Measurements from ENCODE around the gene ZCCHC8. TPM values are rescaled to one million over a fixed set of nuclear protein-coding genes. Genes with fewer than 3 reads are reported as not detected.

Gene ZCCHC8
- 10 to 100 TPM; 13.4 to 34.1 (median 22.2) TPM for total RNA-seq

DNA sequence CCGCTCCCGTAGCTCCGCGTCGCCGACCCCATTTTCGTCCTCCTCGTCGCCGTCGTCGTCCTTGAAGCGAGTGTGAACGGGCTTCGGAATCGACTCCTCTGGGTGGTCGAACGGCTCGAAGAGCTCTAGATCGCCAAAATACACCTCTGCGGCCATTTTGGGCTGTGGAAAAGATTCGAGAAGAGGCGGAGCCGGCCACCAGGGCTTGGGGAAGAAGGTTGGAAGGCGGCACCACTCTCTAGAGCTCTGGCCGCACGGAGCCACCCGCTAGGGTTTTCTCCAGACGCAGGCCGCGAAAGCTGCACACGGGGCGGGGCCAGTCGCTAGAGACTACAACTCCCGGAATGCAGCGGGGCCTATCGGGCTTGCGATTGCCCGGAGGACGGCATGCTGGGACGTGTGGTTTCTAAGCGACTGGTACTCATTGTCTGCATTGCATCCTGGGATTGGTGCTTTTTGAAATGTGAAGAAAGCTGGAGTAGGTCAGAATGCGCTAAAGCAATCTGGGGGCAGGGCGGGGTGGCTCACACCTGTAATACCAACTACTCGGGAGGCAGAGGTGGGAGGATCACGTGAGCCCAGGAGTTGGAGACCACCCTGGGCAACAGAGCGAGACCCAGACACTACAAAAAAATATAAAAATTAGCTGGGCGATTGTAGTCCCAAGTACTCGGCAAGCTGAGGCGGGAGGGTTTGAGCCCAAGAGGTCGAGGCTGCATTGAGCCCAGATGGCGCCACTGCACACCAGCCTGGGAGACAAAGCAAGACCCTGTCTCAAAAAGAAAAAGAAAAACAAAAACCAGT lies at the start of gene ZCCHC8:
TSS of gene ZCCHC8 (minus strand) at position 248 of the 804 bp plus-strand sequence. CDS start at position 156, 92 bp downstream.
- in situ Hi-C loops (cut with MboI; ENCODE audit: low pct_unique_long_range_greater_than_20kb in 2 of 9, low sequenced_read_pairs in 9 of 9, unreplicated experiment in 9 of 9), result no loop called here
- Histone ChIP-seq H3K4me1 (replicated peaks in 1 of 2) (peaks cover 6 to 14% of the 10 kb centered on the region in 2 donors), H3K4me3 (peak within 1 kb of the TSS; percentile 47 to 90 (median 66)), H3K27ac (peak within 1 kb of the TSS; percentile 86 to 97)
- 0 to 35% (median 9%) methylated on average over 1 to 29 of the region's 52 CpGs; no CpG with 5 or more reads in 3 of the 10 experiments for WGBS, 10 experiments
- ATAC-seq (replicated peaks in 6 of 8), result peak; percentile 90 to 97 (median 96)

DNA sequence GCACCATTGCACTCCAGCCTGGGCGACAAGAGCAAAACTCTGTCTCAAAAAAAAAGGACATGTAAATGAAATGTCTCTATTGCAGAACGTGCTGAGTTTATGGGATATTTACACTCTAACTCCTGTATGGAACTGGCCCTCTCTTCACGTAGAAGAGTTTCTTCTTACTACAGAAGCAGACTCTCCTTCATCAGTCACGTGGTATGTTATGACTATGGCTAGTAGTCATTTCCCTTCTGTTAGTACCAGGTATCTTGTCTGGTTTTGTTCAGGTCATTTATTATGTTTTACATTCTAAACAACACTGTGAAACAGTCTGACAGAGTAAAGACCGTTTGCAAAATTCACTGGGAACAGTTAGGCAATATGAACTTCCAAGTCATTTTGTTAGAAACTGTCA lies 46.6 kb upstream of the ZCCHC8 start:
- no peak for ATAC-seq (replicated peaks in 6 of 8)
- in situ Hi-C loops (cut with MboI; ENCODE audit: low pct_unique_long_range_greater_than_20kb in 2 of 9, low sequenced_read_pairs in 9 of 9, unreplicated experiment in 9 of 9), result no loop called here
- H3K4me1 ChIP-seq (replicated peaks in 1 of 2), result no peaks in the 10 kb centered on the region
- WGBS, 10 experiments, result 64 to 100% (median 82%) methylated on average over 1 to 5 of the region's 5 CpGs
- H3K27ac ChIP-seq, result no peak overlapping the region
- H3K4me3 ChIP-seq, result no peak overlapping the region

DNA sequence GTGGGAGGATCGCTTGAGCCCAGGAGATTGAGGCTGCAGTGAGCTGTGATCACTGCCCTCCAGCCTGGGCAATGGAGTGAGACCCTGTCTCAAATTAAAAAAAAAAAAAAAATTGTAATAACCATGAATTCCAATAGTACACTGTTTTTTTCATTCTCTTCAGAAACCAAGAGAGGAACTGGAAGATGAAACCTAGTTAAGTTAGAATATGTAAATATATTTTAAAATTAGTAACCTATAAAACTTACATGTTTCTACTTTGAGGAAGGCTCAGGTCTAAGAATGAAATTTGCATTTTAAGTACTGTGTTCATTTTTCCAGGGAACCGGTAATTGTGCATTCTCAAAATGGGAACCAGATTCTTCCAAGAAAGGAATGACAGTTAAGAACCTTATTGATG lies 45.1 kb upstream of the ZCCHC8 start:
- ATAC-seq (replicated peaks in 6 of 8), result no peak
- WGBS, 10 experiments, result 64 to 100% (median 93%) methylated on average over 1 to 2 of the region's 2 CpGs; no CpG with 5 or more reads in 2 of the 10 experiments
- Histone ChIP-seq H3K4me3 (no peak overlapping the region), H3K27ac (no peak overlapping the region), H3K4me1 (replicated peaks in 1 of 2) (no peaks in the 10 kb centered on the region)
- in situ Hi-C loops (cut with MboI; ENCODE audit: low pct_unique_long_range_greater_than_20kb in 2 of 9, low sequenced_read_pairs in 9 of 9, unreplicated experiment in 9 of 9), result no loop called here

DNA sequence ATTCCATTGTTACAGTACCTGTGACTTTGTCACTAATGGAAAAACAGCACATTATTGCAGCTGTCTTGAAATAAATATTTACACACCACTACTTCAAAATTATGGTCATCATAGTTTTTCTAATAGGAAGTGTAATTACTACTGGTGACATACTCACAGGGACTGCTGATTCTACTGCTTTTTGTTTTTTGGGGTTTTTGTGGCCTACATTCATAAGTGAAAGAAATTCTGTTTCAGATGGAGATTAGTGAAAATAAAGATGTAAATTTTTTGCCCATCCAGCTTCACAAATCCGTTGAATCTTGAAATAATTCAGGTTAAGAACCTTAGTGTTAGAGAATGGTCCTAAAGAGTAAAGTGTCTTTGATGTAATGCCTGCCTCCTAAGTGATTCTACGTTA lies 43.8 kb upstream of the ZCCHC8 start:
- H3K27ac ChIP-seq, result no peak overlapping the region
- ATAC-seq (replicated peaks in 6 of 8), result no peak
- in situ Hi-C loops (cut with MboI; ENCODE audit: low pct_unique_long_range_greater_than_20kb in 2 of 9, low sequenced_read_pairs in 9 of 9, unreplicated experiment in 9 of 9), result no loop called here
- no peaks in the 10 kb centered on the region for H3K4me1 ChIP-seq (replicated peaks in 1 of 2)
- WGBS, 10 experiments, result 79 to 100% (median 100%) methylated on average over 1 to 2 of the region's 2 CpGs; no CpG with 5 or more reads in 2 of the 10 experiments
- no peak overlapping the region for H3K4me3 ChIP-seq

DNA sequence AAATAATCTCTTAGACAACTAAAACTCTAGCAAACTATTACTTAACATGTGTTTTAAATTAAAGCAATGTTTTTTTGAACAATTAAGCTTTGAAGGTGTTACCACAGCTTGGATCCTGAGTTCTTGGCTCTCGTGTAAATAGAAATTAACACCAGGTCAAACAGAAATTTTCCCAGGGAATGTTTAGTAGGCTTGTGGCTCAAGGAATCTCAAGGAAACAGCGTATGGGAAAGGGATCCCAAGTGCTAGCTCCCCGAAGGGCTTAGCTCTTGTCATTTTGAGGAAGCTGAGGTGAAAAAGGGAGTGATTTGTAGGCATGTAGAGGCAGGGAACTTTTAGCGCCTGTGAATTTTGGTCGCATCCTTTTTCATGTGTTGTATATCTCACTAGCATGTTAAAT lies 37.8 kb upstream of the ZCCHC8 start:
- WGBS, 10 experiments, result 74 to 98% (median 90%) methylated on average over 2 to 5 of the region's 5 CpGs; no CpG with 5 or more reads in 1 of the 10 experiments
- no peak overlapping the region for H3K4me3 ChIP-seq
- no peak for ATAC-seq (replicated peaks in 6 of 8)
- no peak overlapping the region for H3K27ac ChIP-seq
- in situ Hi-C loops (cut with MboI; ENCODE audit: low pct_unique_long_range_greater_than_20kb in 2 of 9, low sequenced_read_pairs in 9 of 9, unreplicated experiment in 9 of 9), result no loop called here
- no peaks in the 10 kb centered on the region for H3K4me1 ChIP-seq (replicated peaks in 1 of 2)

DNA sequence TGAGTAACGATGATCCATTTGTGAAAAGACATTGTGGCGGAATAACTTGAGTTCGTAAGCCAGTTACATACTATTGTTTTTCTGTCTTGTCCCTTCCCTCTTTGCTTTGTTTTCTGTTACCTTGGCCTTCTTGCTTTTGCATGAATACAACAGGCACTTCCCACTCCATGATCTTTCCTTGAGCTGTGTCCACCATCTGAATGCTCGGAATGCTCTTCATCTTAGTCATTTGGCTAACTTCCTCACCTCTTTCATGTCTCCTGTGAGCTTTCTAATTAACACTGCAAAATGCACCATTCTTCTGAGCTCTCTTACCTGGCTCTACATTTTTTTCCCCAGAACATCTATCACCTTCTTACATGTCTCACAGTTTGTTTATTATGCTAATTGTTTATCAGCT lies 36.3 kb upstream of the ZCCHC8 start:
- Histone ChIP-seq H3K4me3 (no peak overlapping the region), H3K27ac (no peak overlapping the region), H3K4me1 (replicated peaks in 1 of 2) (no peaks in the 10 kb centered on the region)
- in situ Hi-C loops (cut with MboI; ENCODE audit: low pct_unique_long_range_greater_than_20kb in 2 of 9, low sequenced_read_pairs in 9 of 9, unreplicated experiment in 9 of 9), result no loop called here
- WGBS, 10 experiments, result 88 to 100% (median 100%) methylated on average over 1 to 4 of the region's 4 CpGs; no CpG with 5 or more reads in 1 of the 10 experiments
- ATAC-seq (replicated peaks in 6 of 8), result no peak

DNA sequence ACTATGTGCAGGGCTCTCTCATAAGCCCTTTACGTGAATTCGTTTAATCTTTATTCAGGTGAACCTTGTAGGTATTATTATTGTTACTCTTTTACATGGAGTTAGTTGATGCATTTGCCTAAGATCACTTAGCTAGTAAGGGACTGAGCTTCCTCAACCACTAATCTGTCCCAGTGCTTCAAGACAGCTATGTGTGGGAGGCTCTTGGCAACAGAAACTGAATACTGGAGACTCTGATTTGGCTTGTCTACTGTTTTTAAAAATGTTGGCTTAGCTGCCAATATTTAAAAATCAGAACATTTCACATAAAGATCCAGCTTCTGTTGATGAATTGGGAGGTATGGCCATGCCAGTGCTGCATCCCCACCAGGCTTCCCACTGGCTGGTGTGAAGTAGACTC lies 33.1 kb upstream of the ZCCHC8 start:
- in situ Hi-C loops (cut with MboI; ENCODE audit: low pct_unique_long_range_greater_than_20kb in 2 of 9, low sequenced_read_pairs in 9 of 9, unreplicated experiment in 9 of 9), result no loop called here
- ATAC-seq (replicated peaks in 6 of 8), result no peak
- H3K4me1 ChIP-seq (replicated peaks in 1 of 2), result no peaks in the 10 kb centered on the region
- H3K4me3 ChIP-seq, result no peak overlapping the region
- no peak overlapping the region for H3K27ac ChIP-seq
- 88 to 100% (median 97%) methylated on average over 2 of the region's 2 CpGs; no CpG with 5 or more reads in 2 of the 10 experiments for WGBS, 10 experiments

DNA sequence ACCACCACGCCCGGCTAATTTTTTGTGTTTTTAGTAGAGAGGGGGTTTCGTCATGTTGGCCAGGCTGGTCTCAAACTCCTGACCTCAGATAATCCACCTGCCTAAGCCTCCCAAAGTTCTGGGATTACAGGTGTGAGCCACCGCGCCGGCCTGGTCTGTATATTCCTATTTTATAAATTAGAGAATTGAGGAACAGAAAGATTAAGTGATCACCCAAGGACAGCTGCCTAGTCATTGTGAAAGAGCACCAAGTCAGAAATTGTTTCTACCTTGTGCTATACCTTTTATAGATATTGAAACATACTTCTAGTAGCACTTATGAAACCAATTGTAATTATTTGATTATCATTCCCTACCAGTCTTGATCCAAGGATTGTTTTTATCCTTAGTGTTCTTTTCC lies 28.3 kb upstream of the ZCCHC8 start:
- 91 to 100% (median 98%) methylated on average over 1 to 6 of the region's 6 CpGs; no CpG with 5 or more reads in 4 of the 10 experiments for WGBS, 10 experiments

DNA sequence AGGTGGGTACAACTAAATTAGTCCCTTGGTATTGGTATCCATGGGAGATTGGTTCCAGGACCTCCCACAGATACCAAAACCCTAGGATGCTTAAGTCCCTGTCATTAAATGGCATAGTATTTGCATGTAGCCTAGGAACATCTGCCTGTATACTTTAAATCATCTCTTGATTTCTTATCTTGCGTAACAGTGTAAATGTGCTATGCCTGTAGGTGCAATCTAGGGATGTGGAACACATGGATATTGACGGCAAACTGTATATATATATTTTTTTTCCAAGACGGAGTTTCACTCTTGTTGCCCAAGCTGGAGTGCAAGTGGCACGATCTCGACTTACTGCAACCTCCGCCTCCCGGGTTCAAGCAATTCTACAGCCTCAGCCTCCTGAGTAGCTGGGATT lies 27.9 kb upstream of the ZCCHC8 start:
- in situ Hi-C loops (cut with MboI; ENCODE audit: low pct_unique_long_range_greater_than_20kb in 2 of 9, low sequenced_read_pairs in 9 of 9, unreplicated experiment in 9 of 9), result no loop called here
- peaks cover 0 to 15% of the 10 kb centered on the region in 2 donors for H3K4me1 ChIP-seq (replicated peaks in 1 of 2)
- H3K27ac ChIP-seq, result no peak overlapping the region
- H3K4me3 ChIP-seq, result no peak overlapping the region
- no peak for ATAC-seq (replicated peaks in 6 of 8)
- whole genome bisulfite sequencing, 10 experiments, result 49 to 100% (median 100%) methylated on average over 1 to 7 of the region's 7 CpGs; no CpG with 5 or more reads in 2 of the 10 experiments

More for the DNA sequence above, 28.3 kb upstream of the ZCCHC8 start:
- no peak overlapping the region for H3K27ac ChIP-seq
- in situ Hi-C loops (cut with MboI; ENCODE audit: low pct_unique_long_range_greater_than_20kb in 2 of 9, low sequenced_read_pairs in 9 of 9, unreplicated experiment in 9 of 9), result no loop called here
- no peak for ATAC-seq (replicated peaks in 6 of 8)
- peaks cover 0 to 11% of the 10 kb centered on the region in 2 donors for H3K4me1 ChIP-seq (replicated peaks in 1 of 2)
- no peak overlapping the region for H3K4me3 ChIP-seq

DNA sequence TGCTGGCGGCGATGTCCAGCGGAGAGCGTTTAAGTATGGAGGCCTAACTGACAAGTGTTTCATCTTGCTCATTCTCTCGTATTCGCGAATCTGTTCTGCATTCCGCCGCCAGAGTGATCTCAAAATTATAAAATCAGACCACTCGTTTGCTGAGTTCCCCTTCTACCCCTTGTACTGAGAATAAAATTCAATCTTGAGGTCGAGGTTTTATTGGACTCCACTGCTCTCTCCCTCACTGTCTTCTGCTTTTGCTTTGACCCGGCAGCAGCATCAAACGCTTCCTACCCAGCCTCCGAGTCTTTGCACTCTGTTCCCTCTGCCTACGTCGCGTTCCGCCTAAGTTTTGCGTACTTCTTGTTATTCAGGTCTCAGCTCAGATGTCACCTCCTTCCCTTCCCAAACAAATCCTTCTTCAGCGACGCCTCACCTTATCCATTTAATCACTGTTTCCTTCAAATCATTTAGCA lies 26.8 kb upstream of the ZCCHC8 start:
- ATAC-seq (replicated peaks in 6 of 8), result no peak
- H3K27ac ChIP-seq, result peak overlapping the region in 1 of 2 donors; percentile 28
- 0 to 4% (median 1%) methylated on average over 5 to 19 of the region's 21 CpGs for WGBS, 10 experiments
- peak overlapping the region; percentile 64 to 99 (median 85) for H3K4me3 ChIP-seq
- H3K4me1 ChIP-seq (replicated peaks in 1 of 2), result peaks cover 7 to 23% of the 10 kb centered on the region in 2 donors
- in situ Hi-C loops (cut with MboI; ENCODE audit: low pct_unique_long_range_greater_than_20kb in 2 of 9, low sequenced_read_pairs in 9 of 9, unreplicated experiment in 9 of 9), result no loop called here

DNA sequence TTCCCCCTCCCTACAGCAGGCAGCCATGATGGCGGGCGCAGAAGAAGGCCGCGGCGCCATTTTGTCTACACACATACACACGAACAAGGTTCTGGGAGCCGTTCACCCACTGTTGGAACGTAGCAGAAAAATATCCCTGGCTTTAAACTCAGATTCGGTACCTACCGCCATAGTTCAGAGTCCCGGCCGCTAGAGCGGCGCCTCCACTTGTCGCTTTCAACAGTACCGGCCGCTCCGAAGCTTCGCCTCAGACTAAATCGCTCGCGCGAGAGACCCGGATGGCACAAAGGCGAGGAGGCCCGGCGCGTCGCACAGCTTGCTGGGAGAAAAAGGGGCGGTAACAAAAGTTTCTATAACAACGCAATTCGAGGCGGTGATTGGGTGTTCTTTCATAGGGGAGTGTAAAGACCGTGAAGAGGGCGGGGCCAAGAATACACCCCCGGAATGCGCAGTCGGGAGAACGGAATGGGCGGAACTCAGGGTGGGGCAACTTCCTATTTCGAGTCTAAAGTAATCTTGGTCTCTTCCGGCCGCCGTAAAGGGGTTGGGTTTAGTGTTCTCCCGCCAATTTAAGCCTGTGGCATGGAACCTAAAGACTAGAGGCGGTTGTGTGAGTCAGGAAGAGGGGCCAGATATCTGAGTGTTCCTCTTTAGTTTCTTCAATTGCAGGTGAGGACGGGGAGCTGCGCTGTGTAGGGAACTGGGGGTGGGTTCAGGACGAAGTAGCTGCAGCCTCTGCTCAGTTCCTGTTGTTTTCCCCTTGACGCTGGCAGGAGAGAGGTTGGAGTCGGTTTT lies 26.1 kb upstream of the ZCCHC8 start, which contains the start of the genes KNTC1 and RSRC2:
TSS of gene KNTC1 (plus strand) at position 567 of the 795 bp plus-strand sequence. CDS start 2,815 bp downstream, outside the sequence.
TSS of gene RSRC2 (minus strand) at position 254 of the 795 bp plus-strand sequence. CDS start at position 171, 83 bp downstream.
- ATAC-seq (replicated peaks in 6 of 8), result peak; percentile 87 to 97 (median 95)
- Histone ChIP-seq H3K4me3 (peak within 1 kb of the TSS; percentile 64 to 99 (median 85)), H3K27ac (peak within 1 kb of the TSS; percentile 100), H3K4me1 (replicated peaks in 1 of 2) (peaks cover 7 to 23% of the 10 kb centered on the region in 2 donors)
- WGBS, 10 experiments, result 0 to 2% (median 1%) methylated on average over 8 to 27 of the region's 51 CpGs; no CpG with 5 or more reads in 3 of the 10 experiments
- in situ Hi-C loops (cut with MboI; ENCODE audit: low pct_unique_long_range_greater_than_20kb in 2 of 9, low sequenced_read_pairs in 9 of 9, unreplicated experiment in 9 of 9), result no loop called here

DNA sequence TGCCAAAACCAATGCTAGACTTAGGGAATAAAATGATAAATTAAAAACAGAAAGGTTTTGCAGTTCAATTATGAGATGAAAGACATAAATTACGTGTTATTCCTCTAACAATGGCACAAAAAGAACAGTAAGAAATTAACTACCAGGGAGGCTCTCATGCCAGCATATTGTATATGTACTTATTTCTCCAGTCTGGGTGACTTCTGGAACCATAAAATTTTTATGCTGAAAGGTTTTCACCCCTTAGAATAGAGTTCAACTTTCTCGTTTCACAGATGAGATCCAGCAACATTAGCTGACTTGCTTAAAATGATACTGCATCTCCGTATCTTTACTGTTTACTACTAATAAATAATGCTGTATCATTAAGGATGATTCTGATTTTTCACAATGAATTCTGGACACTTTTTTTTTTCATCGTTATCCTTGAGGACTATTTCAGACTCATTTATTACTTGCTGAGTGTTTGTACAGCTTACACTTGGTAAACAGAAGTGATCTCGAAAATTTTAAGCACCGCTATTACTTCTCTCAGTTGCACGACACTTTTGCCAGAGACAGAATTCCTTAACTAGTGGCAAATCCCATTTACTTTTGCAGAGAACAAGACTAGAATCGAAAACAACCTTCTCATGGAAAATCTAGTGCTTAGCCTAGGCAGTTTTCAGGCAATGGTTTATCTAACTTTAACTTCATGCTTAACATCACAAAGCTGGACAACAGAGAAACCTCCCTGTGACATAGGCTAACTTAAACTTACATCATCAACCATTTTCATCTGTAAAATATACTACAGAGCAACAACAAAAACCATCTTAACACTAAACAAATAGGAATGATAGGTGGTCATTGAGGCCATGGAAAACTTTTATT lies 23.4 kb upstream of the ZCCHC8 start:
- H3K27ac ChIP-seq, result no peak overlapping the region
- peak overlapping the region; percentile 38 to 99 (median 43) for H3K4me3 ChIP-seq
- WGBS, 10 experiments, result 0 to 70% (median 40%) methylated on average over 2 to 8 of the region's 8 CpGs
- ATAC-seq (replicated peaks in 6 of 8), result no peak
- in situ Hi-C loops (cut with MboI; ENCODE audit: low pct_unique_long_range_greater_than_20kb in 2 of 9, low sequenced_read_pairs in 9 of 9, unreplicated experiment in 9 of 9), result no loop called here
- H3K4me1 ChIP-seq (replicated peaks in 1 of 2), result peaks cover 7 to 23% of the 10 kb centered on the region in 2 donors
